Measurements from ENCODE around the gene TMEM185A.
"Not testable (repeated sequence)": the region's sequence is repeated elsewhere in the genome, so short reads cannot be mapped to it uniquely, and the experiment has no call there.

DNA sequence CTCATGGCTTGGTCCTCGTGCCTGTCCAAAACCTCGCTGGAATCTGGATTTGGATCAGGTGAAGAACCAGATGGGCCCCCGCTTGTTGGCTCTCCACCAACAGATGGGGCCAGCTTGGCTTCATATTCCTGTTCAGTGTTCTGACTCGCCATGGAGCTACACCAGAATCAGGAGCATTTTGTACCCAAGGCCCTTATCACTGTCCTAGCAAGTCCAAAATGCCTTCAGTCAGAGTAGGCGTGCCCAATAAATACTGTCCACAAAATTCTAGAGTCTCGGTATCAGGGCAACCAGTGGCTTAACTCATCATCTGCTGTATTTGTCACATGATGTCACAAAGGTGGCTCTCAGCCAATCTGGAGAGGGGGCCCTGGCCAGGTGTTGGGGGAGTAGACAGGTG, 81.9 kb downstream of the TMEM185A start, which contains the start of gene HSFX3:
- TF ChIP-seq CTCF (IDR thresholded peaks at IDR 0.05); POLR2A (IDR thresholded peaks at IDR 0.05); POLR2AphosphoS5 (IDR thresholded peaks at IDR 0.05; ENCODE audit: insufficient read depth in 1 of 2, low read depth in 1 of 2): not testable (repeated sequence)
